GM21529 (cell line): ENCODE measurements around the gene MB21D2.
"Not testable (repeated sequence)": the region's sequence is repeated elsewhere in the genome, so short reads cannot be mapped to it uniquely, and the experiment has no call there.

Experiments used
- ATAC-seq: cut with Tn5 transposase; IDR thresholded peaks from one replicate; pipeline ENCODE4 v1.9.1; 2021; ENCODE audit not compliant: unreplicated experiment

The MB21D2 gene

DNA sequence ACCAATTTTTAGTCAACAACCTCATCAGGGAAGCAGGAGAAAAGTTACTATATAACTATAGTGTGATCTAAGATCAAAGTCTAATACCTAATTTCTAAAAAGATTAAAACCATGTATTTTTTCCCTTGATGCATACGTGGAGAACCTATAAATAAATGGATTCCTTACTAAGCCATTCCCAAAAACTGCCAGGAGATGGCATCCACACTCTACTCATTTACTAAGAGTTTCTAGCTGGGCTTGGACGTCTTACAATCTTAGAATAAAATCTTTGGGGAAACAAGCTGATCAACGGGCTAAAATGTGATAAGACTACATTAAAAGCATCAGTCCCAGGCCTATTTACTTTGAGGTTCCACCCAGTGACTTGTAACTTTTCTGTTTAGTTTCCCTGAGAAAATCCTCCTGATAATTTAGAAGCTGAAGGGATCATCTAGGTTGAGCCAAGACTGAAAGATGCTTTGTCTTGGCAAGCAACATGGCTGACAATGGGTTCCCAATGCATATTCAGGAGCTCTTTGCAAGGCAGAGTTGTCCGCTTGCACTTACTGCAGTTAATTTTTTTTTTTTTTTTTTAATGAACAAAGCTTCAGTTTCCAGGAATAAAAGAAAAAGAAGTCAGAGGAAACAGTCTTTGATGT lies 104.8 kb downstream of the MB21D2 start:
- ATAC-seq, result no peak

DNA sequence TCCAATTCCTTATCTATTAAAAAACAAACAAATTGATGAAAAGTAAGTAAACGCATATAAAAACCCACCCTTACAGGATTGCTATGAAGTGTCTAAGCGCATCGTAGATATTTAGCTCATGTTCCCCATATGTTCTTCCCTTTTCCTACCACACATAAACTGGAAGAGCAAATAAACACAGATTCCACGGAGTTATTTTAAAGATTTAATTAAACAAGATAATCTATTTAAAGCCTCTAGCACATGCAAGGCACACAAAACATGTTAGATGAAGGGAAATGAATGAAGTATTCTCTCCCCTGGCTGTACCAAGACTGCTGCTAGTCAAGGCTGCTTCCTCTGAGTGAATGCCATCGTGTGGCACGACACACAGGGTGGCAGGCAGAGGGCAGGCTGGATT lies 111.9 kb downstream of the MB21D2 start:
- no peak for ATAC-seq

GRCh38 chr3:192804502-192804901 lies 113.2 kb downstream of the MB21D2 start:
- no peak for ATAC-seq

DNA sequence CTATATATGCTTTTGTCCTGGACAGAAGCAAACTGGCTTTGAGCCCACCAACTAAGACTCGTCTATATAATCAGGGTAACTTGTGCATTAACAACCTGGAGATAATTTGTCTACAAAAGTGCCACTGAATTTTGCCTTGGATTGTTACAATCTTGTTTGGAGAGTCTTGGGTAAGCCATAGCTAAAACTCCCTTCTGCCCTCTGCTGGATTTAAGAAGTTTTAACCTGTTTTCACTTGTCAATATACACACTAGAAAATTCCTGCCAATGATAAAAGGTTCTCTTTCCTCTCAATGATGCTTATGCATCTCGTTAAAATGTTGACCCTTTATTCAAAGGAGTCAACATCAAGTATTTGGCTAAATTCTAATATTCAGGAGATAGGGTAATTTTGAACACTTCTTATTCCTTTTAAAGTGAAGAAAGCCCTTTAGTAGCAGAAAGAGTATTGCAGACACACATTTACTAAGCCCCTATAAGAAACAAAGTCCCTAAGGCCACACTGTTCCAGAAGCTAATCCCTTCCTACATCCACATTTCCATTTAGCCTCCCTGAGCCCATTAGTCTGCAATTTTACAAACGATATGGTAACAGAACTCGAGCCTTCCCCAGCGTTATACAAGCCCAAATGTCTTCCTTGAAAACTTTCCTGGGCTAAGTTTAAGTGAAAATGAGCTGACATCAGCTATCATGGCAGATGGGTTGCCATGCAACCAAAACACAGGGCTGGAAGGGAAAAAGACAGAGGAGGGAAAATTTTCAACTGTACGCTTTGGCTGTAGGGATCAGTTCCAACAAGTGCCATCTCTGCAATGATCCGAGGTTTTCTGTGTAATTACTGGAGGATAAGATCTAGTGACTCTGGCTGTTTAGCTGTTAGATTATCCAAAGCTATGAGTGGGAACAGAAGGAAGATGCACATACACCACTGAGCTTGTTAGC lies 114.4 kb downstream of the MB21D2 start:
- ATAC-seq, result no peak

GRCh38 chr3:192801985-192802384 lies 115.7 kb downstream of the MB21D2 start:
- ATAC-seq, result no peak

DNA sequence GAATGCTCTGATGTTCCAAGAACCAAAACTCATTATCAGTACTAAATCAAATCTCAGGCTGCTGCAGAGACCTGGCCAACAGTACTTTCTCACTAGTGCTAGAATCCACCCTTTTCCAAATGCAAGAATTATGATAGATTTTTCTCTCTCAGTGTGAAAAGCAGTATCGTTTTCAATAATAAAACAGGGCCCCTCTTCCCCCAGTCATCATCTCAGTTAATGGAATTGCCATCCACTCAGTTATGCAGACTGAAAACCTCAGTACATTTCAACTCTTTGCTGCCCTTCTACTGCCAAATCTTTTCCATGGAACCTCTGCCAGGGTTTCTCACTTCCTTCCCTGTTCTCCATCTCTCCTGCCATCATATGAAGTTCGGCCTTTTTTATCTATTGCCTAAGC lies 117.9 kb downstream of the MB21D2 start:
- ATAC-seq, result no peak

- no peak for ATAC-seq
These were observed 122.6 kb downstream of the MB21D2 start for GRCh38 chr3:192795021-192795420.

- no peak for ATAC-seq
These were observed 123.4 kb downstream of the MB21D2 start for GRCh38 chr3:192794216-192794615.

GRCh38 chr3:192788816-192789515 lies 128.7 kb downstream of the MB21D2 start:
- ATAC-seq, result not testable (repeated sequence)

DNA sequence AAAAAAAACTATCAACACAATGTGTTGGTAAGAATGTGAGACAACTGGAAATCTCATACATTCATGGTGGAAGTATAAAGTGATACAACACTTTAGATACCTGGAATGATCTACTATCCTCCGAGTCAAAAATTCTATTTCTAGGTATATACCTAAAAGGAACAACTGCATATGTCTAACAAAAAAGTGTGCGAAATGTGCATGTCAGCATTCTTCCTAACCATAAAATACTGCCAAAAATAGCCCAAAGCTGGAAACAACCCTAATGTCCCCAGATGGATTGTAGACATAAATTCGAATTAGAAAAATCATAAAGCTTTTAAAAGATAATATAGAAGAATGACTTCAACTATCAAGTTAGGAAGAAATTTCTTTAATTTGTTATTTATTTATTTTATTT lies 139.1 kb downstream of the MB21D2 start:
- no peak for ATAC-seq

- ATAC-seq, result not testable (repeated sequence)
These were observed 143.3 kb downstream of the MB21D2 start for GRCh38 chr3:192774341-192774740.

- ATAC-seq, result no peak
These were observed 145.3 kb downstream of the MB21D2 start for GRCh38 chr3:192772240-192772894.

GRCh38 chr3:192758654-192759053 lies 159.0 kb downstream of the MB21D2 start:
- ATAC-seq, result no peak

GRCh38 chr3:192751148-192751547 lies 166.5 kb downstream of the MB21D2 start:
- ATAC-seq, result no peak

DNA sequence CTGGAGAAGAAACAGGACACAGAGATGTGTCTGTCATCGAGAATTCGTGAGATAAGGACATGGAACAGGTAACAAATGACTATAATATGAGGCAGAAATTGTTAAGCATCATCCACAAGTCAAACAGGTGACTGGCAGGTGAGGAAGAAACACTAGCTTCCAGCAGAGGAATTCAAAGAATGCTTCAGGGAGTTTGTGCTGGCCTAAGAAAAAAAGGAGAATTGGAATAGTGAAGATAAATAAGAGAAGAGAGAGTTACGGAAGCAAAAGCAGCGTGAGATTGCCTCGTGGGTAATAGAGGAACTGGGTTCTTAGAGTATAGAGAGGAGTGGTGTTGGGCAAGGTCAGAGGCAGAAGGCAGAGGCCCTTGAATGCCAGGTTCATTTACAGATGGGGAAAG lies 167.5 kb downstream of the MB21D2 start:
- no peak for ATAC-seq

- no peak for ATAC-seq
These were observed 169.9 kb downstream of the MB21D2 start for GRCh38 chr3:192747746-192748145.

DNA sequence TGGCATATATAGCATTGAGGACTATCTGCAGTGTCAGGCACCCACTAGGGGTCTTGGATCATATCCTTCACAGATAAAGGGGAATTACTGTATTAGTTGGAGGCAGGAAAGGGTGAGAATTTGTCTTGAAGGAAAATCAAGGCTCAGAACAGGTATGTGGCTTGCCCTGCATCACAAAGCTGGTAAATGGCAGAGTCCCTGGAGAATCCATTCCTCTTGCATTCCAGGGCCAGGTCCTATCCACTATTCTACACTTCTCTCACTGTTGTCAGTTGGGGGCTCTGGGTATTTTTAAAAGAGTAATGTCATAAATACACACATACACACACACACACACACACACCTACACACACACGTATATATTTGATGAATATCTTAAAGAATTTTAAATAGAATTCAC lies 170.5 kb downstream of the MB21D2 start:
- ATAC-seq, result no peak
